NCI-H2029 (cell line): ENCODE results near the gene CDH2.

Experiments used
- DNase-seq: peaks from one replicate; lab custom pipeline; 2025; lab: John Stamatoyannopoulos, UW

CDH2 gene

GRCh38 chr18:28176948-28177827, at the start of gene CDH2:
Gene CDH2 (minus strand): TSS chr18:28177130. CDS start chr18:28177022, 108 bp downstream.
- DNase-seq = peak; percentile 67

- no peak for DNase-seq
These were observed 35.1 kb upstream of the CDH2 start for GRCh38 chr18:28212060-28212459.

GRCh38 chr18:28208712-28209265, 31.9 kb upstream of the CDH2 start:
- DNase-seq = no peak

GRCh38 chr18:28208268-28208667, 31.3 kb upstream of the CDH2 start:
- no peak for DNase-seq

GRCh38 chr18:28204154-28204553, 27.2 kb upstream of the CDH2 start:
- no peak for DNase-seq

GRCh38 chr18:28201056-28201455, 24.1 kb upstream of the CDH2 start:
- DNase-seq = no peak

GRCh38 chr18:28198620-28199019, 21.7 kb upstream of the CDH2 start:
- no peak for DNase-seq

- DNase-seq = peak; percentile 32
These were observed 16.3 kb upstream of the CDH2 start for GRCh38 chr18:28193177-28193778.

GRCh38 chr18:28189400-28190239, 12.7 kb upstream of the CDH2 start:
- no peak for DNase-seq

- DNase-seq = no peak
These were observed 8.2 kb upstream of the CDH2 start for GRCh38 chr18:28185121-28185520.

- no peak for DNase-seq
These were observed 6.6 kb upstream of the CDH2 start for GRCh38 chr18:28183418-28184078.

- DNase-seq = no peak
These were observed 4.7 kb upstream of the CDH2 start for GRCh38 chr18:28181616-28182015.

- no peak for DNase-seq
These were observed 1.8 kb upstream of the CDH2 start for GRCh38 chr18:28178720-28179119.

- peak; percentile 27 for DNase-seq
These were observed 1.1 kb upstream of the CDH2 start for GRCh38 chr18:28177828-28178635.

- DNase-seq = no peak
These were observed 307 bp downstream of the CDH2 start for GRCh38 chr18:28176698-28176947.

- DNase-seq = peak; percentile 21
These were observed 816 bp downstream of the CDH2 start for GRCh38 chr18:28175930-28176697.

GRCh38 chr18:28175150-28175929, 1.6 kb downstream of the CDH2 start:
- DNase-seq = no peak

GRCh38 chr18:28174181-28174905, 2.6 kb downstream of the CDH2 start:
- DNase-seq = no peak

- no peak for DNase-seq
These were observed 5.1 kb downstream of the CDH2 start for GRCh38 chr18:28171837-28172236.
